Vagina (tissue), 2 donors: ENCODE results near the gene LATS1.

ENCODE experiments used
- CTCF ChIP-seq, 3 experiments: fragments of 450-650 bp in 2 of 3; fragments of 200-600 bp in 1 of 3; sonication (generic) in 1 of 3; IDR thresholded peaks; one replicate each; pipeline ENCODE4 v1.5.1; 2017 to 2019; ENCODE audit warnings: antibody characterized with exemption in 3 of 3, mild to moderate bottlenecking in 2 of 3, moderate library complexity in 2 of 3
- POLR2A ChIP-seq, 2 donors: fragments of 450-650 bp; IDR thresholded peaks; one replicate each; pipeline ENCODE4 v1.6.1; 2017; ENCODE audit warnings: antibody characterized with exemption in 2 of 2, mild to moderate bottlenecking in 2 of 2, moderate library complexity in 2 of 2
- POLR2AphosphoS5 ChIP-seq, 2 donors: sonication (generic); formaldehyde crosslinking; IDR thresholded peaks; one replicate each; pipeline ENCODE4 v1.9.0; 2017; ENCODE audit warnings: antibody characterized with exemption in 2 of 2, mild to moderate bottlenecking in 2 of 2, low read depth in 1 of 2; ENCODE audit not compliant: insufficient read depth in 1 of 2

DNA sequence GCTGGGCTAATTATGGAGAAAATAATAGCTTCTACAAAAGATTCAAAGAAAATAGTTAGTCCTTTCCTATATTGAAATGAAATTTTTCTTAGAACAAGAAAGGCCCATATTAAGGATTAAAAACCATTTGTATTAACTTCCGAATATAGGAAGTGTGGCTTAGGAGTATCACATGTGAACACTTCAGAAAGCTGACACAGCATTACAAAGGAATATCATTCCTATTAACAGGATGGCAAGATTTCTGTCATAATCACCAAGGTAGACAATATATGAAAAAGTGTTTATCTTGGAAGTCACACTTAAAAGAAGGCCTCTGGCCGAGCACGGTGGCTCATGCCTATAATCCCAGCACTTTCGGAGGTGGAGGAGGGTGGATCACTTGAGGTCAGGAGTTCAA is 5.4 kb upstream of the LATS1 start:
- no peak for TF ChIP-seq CTCF (IDR thresholded peaks at IDR 0.05)
- no peak for TF ChIP-seq POLR2A (IDR thresholded peaks at IDR 0.05)
- TF ChIP-seq POLR2AphosphoS5 (IDR thresholded peaks at IDR 0.05; ENCODE audit: insufficient read depth in 1 of 2, low read depth in 1 of 2) = no peak
